ENCODE measurements around the gene ARL8A. TPM values are rescaled to one million over a fixed set of nuclear protein-coding genes. Genes with fewer than 3 reads are reported as not detected.

ARL8A gene
- polyA plus RNA-seq, 2 of the 4 experiments (the other 2 are of a cell fraction) = 23.4 to 49.8 TPM

DNA sequence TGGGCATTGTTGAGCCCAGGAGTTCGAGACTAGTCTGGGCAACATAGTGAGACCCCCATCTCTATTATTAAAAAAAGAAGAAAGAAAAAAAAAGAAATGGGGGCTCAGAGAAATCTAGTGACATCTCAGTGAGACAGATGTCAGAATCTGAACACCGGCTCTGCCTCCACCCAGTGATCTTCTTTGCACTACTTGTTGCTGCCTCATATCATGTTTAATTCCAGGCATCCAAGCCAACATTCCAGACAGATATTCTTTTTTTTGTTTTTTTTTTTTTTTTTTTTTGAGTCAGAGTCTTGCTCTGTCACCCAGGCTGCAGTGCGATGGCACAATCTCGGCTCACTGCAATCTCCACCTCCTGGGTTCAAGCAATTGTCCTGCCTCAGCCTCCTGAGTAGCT lies 5.0 kb upstream of the ARL8A start:
- ChIA-PET CTCF (interaction anchor here (1.0 to 1.4 kb wide), 4 partner anchors 14 to 167 kb away, joined by 3 to 4 read pairs (median 3); partner anchors contain the start of gene GPR37L1), POLR2A (no interaction called here)
- 87% methylated on average over 4 of the region's 4 CpGs for WGBS (ENCODE audit: missing lambda C conversion rate)

DNA sequence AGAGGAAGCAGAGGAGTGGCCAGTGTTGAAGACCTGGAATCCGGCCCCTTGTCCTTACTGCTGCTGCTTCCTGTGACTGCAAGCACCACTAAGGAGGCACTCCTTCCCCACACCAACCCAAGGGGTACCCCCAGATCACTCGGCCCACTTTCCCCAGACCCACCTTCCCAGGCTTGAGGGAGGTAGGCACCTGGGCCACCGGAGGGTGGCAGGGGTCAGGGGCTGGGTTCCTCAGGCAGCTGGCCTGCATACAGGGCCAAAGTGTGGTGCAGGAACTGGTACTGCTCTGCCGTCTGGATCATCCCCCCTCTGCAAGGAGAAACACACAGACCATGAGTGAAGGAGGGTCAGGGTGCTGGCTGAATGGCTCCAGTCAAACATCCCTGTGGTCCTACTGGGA lies 3.9 kb upstream of the ARL8A start:
- H3K4me3 ChIP-seq = no peak overlapping the region
- FAIRE-seq (no peak), ATAC-seq (no peak), DNase-seq (ENCODE audit: low read depth in 1 of 2, low spot score in 1 of 2) (no peak)
- H3K4me2 ChIP-seq = no peak overlapping the region
- TF ChIP-seq, protein P1, sequence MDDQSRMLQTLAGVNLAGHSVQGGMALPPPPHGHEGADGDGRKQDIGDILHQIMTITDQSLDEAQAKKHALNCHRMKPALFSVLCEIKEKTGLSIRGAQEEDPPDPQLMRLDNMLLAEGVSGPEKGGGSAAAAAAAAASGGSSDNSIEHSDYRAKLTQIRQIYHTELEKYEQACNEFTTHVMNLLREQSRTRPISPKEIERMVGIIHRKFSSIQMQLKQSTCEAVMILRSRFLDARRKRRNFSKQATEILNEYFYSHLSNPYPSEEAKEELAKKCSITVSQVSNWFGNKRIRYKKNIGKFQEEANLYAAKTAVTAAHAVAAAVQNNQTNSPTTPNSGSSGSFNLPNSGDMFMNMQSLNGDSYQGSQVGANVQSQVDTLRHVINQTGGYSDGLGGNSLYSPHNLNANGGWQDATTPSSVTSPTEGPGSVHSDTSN (IDR thresholded peaks at IDR 0.05) = no peak
- no peak for TF ChIP-seq EHF (CRISPR knock-in tag; IDR thresholded peaks at IDR 0.05)
- TF ChIP-seq, protein P2, sequence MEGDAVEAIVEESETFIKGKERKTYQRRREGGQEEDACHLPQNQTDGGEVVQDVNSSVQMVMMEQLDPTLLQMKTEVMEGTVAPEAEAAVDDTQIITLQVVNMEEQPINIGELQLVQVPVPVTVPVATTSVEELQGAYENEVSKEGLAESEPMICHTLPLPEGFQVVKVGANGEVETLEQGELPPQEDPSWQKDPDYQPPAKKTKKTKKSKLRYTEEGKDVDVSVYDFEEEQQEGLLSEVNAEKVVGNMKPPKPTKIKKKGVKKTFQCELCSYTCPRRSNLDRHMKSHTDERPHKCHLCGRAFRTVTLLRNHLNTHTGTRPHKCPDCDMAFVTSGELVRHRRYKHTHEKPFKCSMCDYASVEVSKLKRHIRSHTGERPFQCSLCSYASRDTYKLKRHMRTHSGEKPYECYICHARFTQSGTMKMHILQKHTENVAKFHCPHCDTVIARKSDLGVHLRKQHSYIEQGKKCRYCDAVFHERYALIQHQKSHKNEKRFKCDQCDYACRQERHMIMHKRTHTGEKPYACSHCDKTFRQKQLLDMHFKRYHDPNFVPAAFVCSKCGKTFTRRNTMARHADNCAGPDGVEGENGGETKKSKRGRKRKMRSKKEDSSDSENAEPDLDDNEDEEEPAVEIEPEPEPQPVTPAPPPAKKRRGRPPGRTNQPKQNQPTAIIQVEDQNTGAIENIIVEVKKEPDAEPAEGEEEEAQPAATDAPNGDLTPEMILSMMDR (IDR thresholded peaks at IDR 0.05) = no peak
- TF ChIP-seq JUNB (IDR thresholded peaks at IDR 0.05) = no peak
- TF ChIP-seq HOXB5 (CRISPR knock-in tag; IDR thresholded peaks at IDR 0.05) = no peak
- no peak for TF ChIP-seq RCOR1 (IDR thresholded peaks at IDR 0.05; ENCODE audit: low read depth, low read length)
- no peak for TF ChIP-seq EHMT2 (IDR thresholded peaks at IDR 0.05; ENCODE audit: low read depth)
- no peak for TF ChIP-seq RFX5 (IDR thresholded peaks at IDR 0.05)
- no peak for TF ChIP-seq JUN (IDR thresholded peaks at IDR 0.05)
- TF ChIP-seq, protein P3, sequence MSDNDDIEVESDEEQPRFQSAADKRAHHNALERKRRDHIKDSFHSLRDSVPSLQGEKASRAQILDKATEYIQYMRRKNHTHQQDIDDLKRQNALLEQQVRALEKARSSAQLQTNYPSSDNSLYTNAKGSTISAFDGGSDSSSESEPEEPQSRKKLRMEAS (IDR thresholded peaks at IDR 0.05) = no peak
- TF ChIP-seq ESRRA (IDR thresholded peaks at IDR 0.05; ENCODE audit: borderline replicate concordance, low read length) = no peak
- no peak for TF ChIP-seq ZC3H11A (IDR thresholded peaks at IDR 0.05)
- no peak for TF ChIP-seq KDM1A (IDR thresholded peaks at IDR 0.05; ENCODE audit: low read depth)
- TF ChIP-seq, protein P4, sequence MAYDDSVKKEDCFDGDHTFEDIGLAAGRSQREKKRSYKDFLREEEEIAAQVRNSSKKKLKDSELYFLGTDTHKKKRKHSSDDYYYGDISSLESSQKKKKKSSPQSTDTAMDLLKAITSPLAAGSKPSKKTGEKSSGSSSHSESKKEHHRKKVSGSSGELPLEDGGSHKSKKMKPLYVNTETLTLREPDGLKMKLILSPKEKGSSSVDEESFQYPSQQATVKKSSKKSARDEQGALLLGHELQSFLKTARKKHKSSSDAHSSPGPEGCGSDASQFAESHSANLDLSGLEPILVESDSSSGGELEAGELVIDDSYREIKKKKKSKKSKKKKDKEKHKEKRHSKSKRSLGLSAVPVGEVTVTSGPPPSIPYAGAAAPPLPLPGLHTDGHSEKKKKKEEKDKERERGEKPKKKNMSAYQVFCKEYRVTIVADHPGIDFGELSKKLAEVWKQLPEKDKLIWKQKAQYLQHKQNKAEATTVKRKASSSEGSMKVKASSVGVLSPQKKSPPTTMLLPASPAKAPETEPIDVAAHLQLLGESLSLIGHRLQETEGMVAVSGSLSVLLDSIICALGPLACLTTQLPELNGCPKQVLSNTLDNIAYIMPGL (CRISPR knock-in tag; IDR thresholded peaks at IDR 0.05; ENCODE audit: borderline replicate concordance) = no peak
- no peak for TF ChIP-seq BHLHE40 (IDR thresholded peaks at IDR 0.05; ENCODE audit: low read depth, low read length)
- no peak for TF ChIP-seq NFE2L2 (conservative IDR thresholded peaks at IDR 0.05; ENCODE audit: low read length)
- TF ChIP-seq RARB (CRISPR knock-in tag; IDR thresholded peaks at IDR 0.05) = no peak
- TF ChIP-seq TP53 (CRISPR knock-in tag; IDR thresholded peaks at IDR 0.05) = no peak
- WGBS (ENCODE audit: missing lambda C conversion rate) = 77% methylated on average over 3 of the region's 4 CpGs
- CTCF ChIA-PET = interaction anchor here (1.2 to 6.2 kb wide), 5 partner anchors 13 to 253 kb away, joined by 3 to 42 read pairs (median 3); no protein-coding TSS in a partner anchor
- H3K27ac ChIP-seq = no peak overlapping the region
- POLR2A ChIA-PET = interaction anchor here (0.5 to 0.7 kb wide), 2 partner anchors 132 to 150 kb away, joined by 5 to 7 read pairs; no protein-coding TSS in a partner anchor
- H3K9me3 ChIP-seq = no peaks in the 10 kb centered on the region
- peaks cover 6% of the 10 kb centered on the region; the same call in 2 of the 3 replicates for H3K4me1 ChIP-seq

More for the DNA sequence above, 5.0 kb upstream of the ARL8A start:
- Histone ChIP-seq H3K4me1 (peaks cover 9% of the 10 kb centered on the region), H3K4me3 (no peak overlapping the region), H3K27ac (no peak overlapping the region), H3K9me3 (no peaks in the 10 kb centered on the region), H3K4me2 (no peak overlapping the region)
- TF ChIP-seq EHMT2 (IDR thresholded peaks at IDR 0.05; ENCODE audit: low read depth) (no peak), ZNF302 (CRISPR knock-in tag; IDR thresholded peaks at IDR 0.05) (no peak), CHD4 (IDR thresholded peaks at IDR 0.05; ENCODE audit: borderline replicate concordance) (no peak)
- TF ChIP-seq, protein P1 (IDR thresholded peaks at IDR 0.05) = no peak
- DNase-seq (ENCODE audit: low read depth in 1 of 2, low spot score in 1 of 2) = no peak
- FAIRE-seq = no peak
- ATAC-seq = no peak

Measured in A549 (cell line).